Cardiac fibroblast (primary cell): ENCODE data around the gene ERGIC2.

Source experiments
- DNase-seq, 2 donors: peaks; one replicate each; pipeline versions ENCODE4 v3.0.0 to v3.0.0-alpha.2; 2010; ENCODE audit warnings: low read depth in 2 of 2
- H3K4me3 ChIP-seq, 2 donors: replicated peaks in 1 of 2; 1 replicate in 1 of 2; 2 replicates in 1 of 2; pipeline ENCODE4 v1.5.1; 2011; ENCODE audit warnings: low read depth in 2 of 2, low read length in 2 of 2, mild to moderate bottlenecking in 2 of 2, moderate library complexity in 1 of 2
- CTCF ChIP-seq: IDR thresholded peaks from one replicate; pipeline ENCODE4 v1.5.1; 2011; ENCODE audit warnings: low read depth, mild to moderate bottlenecking, low read length, inconsistent platforms

ERGIC2 gene

GRCh38 chr12:29343022-29343799, 37.8 kb downstream of the ERGIC2 start:
- DNase-seq, result no peak
- H3K4me3 ChIP-seq, result no peak overlapping the region
- TF ChIP-seq CTCF, result no peak

- DNase-seq, result no peak
- TF ChIP-seq CTCF, result no peak
- H3K4me3 ChIP-seq, result no peak overlapping the region
These were observed 43.6 kb downstream of the ERGIC2 start for GRCh38 chr12:29337325-29337724.

GRCh38 chr12:29334937-29335336, 46.0 kb downstream of the ERGIC2 start:
- H3K4me3 ChIP-seq, result no peak overlapping the region
- TF ChIP-seq CTCF, result no peak
- DNase-seq, result peak in 1 of 2 donors; percentile 31

- DNase-seq, result no peak
- no peak overlapping the region for H3K4me3 ChIP-seq
- TF ChIP-seq CTCF, result no peak
These were observed 47.8 kb downstream of the ERGIC2 start for GRCh38 chr12:29333178-29333577.

- no peak for TF ChIP-seq CTCF
- no peak overlapping the region for H3K4me3 ChIP-seq
- DNase-seq, result no peak
These were observed 51.6 kb downstream of the ERGIC2 start for GRCh38 chr12:29329411-29329810.

GRCh38 chr12:29322157-29322556, 58.8 kb downstream of the ERGIC2 start:
- H3K4me3 ChIP-seq, result no peak overlapping the region
- TF ChIP-seq CTCF, result no peak
- DNase-seq, result no peak
